Measurements from ENCODE around the gene ZNF627. TPM values are rescaled to one million over a fixed set of nuclear protein-coding genes. Genes with fewer than 3 reads are reported as not detected.

The ZNF627 gene
- total RNA-seq, 4 donors from 2014 or later, result 9.0 to 30.8 (median 12.2) TPM

GRCh38 chr19:11577451-11578257, 19.6 kb upstream of the ZNF627 start, which contains the start of gene ACP5:
Gene ACP5 (minus strand): TSS chr19:11577645. CDS start chr19:11577317, 328 bp downstream.
- Histone ChIP-seq H3K27me3 (peaks cover 0 to 14% of the 10 kb centered on the region in 2 donors), H3K4me1 (peaks cover 0 to 26% (median 20%) of the 10 kb centered on the region in 4 donors), H3K9me3 (no peaks in the 10 kb centered on the region), H3K36me3 (no peaks in the 10 kb centered on the region), H3K4me3 (peak within 1 kb of the TSS in 3 of 4 donors; percentile 16 to 48 (median 45)), H3K27ac (peak within 1 kb of the TSS in 3 of 4 donors; percentile 11 to 76 (median 61))
- WGBS, 2 donors, result 60 to 64% methylated on average over 13 to 18 of the region's 18 CpGs
- no peak for TF ChIP-seq CTCF (IDR thresholded peaks at IDR 0.05)
- no peak for TF ChIP-seq POLR2A (IDR thresholded peaks at IDR 0.05)
- TF ChIP-seq EP300 (IDR thresholded peaks at IDR 0.05), result no peak
- no peak for DNase-seq (ENCODE audit: low spot score in 2 of 2)

DNA sequence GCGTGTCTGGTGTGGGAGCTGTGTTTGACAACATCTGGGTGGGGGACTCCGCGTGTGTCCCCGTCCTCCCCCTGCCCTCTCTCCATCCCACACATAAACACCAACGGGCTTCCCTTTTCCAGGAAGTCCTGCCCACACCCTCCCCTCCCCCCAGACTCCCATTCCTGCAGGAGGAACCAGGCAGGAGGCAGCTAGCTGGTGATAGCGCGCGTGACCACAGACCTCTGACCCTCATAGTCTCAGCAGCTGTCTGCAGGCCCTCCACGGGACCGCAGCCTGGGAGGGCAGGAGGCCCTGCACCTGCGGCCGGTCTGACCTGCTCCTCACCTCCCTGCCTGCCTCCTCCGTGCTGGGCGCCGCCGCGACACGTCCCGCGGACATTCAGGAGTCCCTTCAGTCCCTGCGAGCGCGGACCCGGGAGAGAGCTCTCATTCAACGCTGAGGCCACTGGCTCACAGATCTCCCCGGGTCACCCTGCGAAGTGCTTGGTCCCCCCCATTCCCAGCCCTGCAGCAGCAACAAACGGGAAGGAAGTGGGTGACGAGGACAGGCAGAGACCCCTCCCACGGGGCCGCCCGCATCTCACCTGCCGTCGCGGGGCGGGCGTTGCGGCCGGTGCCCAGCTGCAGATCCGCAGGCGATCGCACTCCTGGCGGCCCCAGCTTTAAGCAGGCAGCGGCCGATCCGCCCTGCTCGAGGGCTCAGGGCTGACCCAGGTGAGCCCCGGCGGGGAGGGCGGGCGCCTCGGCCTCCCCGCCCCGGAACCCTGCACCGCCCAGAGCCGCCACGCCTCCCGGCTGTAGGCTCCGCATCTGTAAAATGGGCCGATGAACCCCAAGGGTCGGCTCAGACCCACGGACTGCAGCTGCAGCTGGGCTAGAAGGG, 18.8 kb upstream of the ZNF627 start:
- Histone ChIP-seq H3K4me1 (peaks cover 0 to 26% (median 20%) of the 10 kb centered on the region in 4 donors), H3K9me3 (no peaks in the 10 kb centered on the region), H3K27me3 (peaks cover 0 to 14% of the 10 kb centered on the region in 2 donors), H3K27ac (peak overlapping the region in 3 of 4 donors; percentile 11 to 76 (median 61)), H3K36me3 (no peaks in the 10 kb centered on the region), H3K4me3 (peak overlapping the region in 3 of 4 donors; percentile 16 to 48 (median 45))
- peak in 1 of 2 donors; percentile 52 for DNase-seq (ENCODE audit: low spot score in 2 of 2)
- WGBS, 2 donors, result 16 to 27% methylated on average over 15 to 34 of the region's 62 CpGs
- TF ChIP-seq CTCF (IDR thresholded peaks at IDR 0.05) (no peak), POLR2A (IDR thresholded peaks at IDR 0.05) (peak in 1 of 2 donors; percentile 15), EP300 (IDR thresholded peaks at IDR 0.05) (peak in 1 of 2 donors; percentile 36)

DNA sequence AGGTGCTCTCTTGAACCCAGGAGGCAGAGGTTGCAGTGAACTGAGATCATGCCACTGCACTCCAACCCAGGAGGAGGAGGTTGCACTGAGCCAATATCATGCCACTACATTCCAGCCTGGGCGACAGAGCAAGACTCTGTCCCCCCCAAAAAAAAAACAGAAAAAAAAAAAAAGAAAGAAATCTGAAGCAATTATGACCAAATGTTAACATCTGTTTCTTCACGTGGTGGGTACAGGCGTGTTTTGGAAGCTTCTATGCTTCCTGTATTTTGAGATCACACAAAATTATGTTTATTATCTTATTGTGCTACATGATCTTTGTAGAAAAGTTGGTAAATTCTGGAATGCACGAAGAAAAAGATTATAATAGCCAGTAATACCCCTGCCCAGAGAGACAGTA, 17.2 kb upstream of the ZNF627 start:
- H3K27ac ChIP-seq, result peak overlapping the region in 1 of 4 donors; percentile 62
- H3K27me3 ChIP-seq, result peaks cover 0 to 14% of the 10 kb centered on the region in 2 donors
- WGBS, 2 donors, result 67% methylated on average over 4 of the region's 4 CpGs
- no peaks in the 10 kb centered on the region for H3K9me3 ChIP-seq
- H3K4me1 ChIP-seq, result peaks cover 0 to 26% (median 20%) of the 10 kb centered on the region in 4 donors
- DNase-seq (ENCODE audit: low spot score in 2 of 2), result no peak
- TF ChIP-seq POLR2A (IDR thresholded peaks at IDR 0.05), result no peak
- TF ChIP-seq CTCF (IDR thresholded peaks at IDR 0.05), result no peak
- H3K4me3 ChIP-seq, result no peak overlapping the region
- H3K36me3 ChIP-seq, result no peaks in the 10 kb centered on the region

DNA sequence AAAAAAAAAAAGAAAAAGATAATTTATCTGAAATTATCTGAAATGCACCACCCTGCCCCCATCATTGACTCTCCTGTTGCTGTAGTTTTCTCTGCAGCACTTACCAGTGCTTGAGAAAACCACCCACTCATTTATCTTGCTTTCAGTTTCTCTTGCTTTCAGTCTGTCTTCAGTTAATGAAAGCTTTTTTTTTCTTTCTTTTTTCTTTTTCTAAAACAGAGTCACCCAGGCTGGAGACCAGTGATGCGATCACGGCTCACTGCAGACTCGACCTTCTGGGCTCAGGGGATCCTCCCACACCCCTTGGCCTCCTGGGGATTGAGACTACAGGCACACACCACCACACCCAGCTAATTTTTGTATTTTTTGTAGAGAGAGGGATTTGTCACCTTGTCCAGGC, 15.5 kb upstream of the ZNF627 start:
- WGBS, 2 donors, result 16% methylated on average over 3 of the region's 3 CpGs
- peaks cover 0 to 26% (median 20%) of the 10 kb centered on the region in 4 donors for H3K4me1 ChIP-seq
- H3K9me3 ChIP-seq, result no peaks in the 10 kb centered on the region
- DNase-seq (ENCODE audit: low spot score in 2 of 2), result no peak
- H3K36me3 ChIP-seq, result no peaks in the 10 kb centered on the region
- H3K4me3 ChIP-seq, result no peak overlapping the region
- TF ChIP-seq CTCF (IDR thresholded peaks at IDR 0.05) (no peak), POLR2A (IDR thresholded peaks at IDR 0.05) (no peak), EP300 (IDR thresholded peaks at IDR 0.05) (no peak)
- H3K27ac ChIP-seq, result peak overlapping the region in 3 of 4 donors; percentile 50 to 64 (median 62)
- H3K27me3 ChIP-seq, result peaks cover 0 to 14% of the 10 kb centered on the region in 2 donors

Data from tibial nerve (tissue), 4 donors.